Mononuclear cell (primary cell): Measurements from ENCODE around the gene CNOT10. TPM values are rescaled to one million over a fixed set of nuclear protein-coding genes. Genes with fewer than 3 reads are reported as not detected.
A peak's percentile ranks its signal among the peaks of the same experiment; 100 is the strongest.

Source experiments
- H3K27me3 ChIP-seq: 2 replicates; pipeline ENCODE4 v1.6.0; 2011; ENCODE audit warnings: low read length, control low read depth; ENCODE audit not compliant: insufficient read depth
- H3K4me1 ChIP-seq: 2 replicates; pipeline ENCODE4 v1.5.1; 2011; ENCODE audit warnings: mild to moderate bottlenecking, low read length, control low read depth; ENCODE audit not compliant: insufficient read depth
- H3K4me3 ChIP-seq: 2 replicates; pipeline ENCODE4 v1.5.1; 2011; ENCODE audit warnings: mild to moderate bottlenecking, low read length, moderate library complexity
- H3K9me3 ChIP-seq: 2 replicates; pipeline ENCODE4 v1.5.1; 2011; ENCODE audit warnings: low read depth, mild to moderate bottlenecking, control low read depth, low read length
- total RNA-seq: library from RNA; depleted of rRNA; stranded (reverse); fragments of >200 nt; gene quantifications from one replicate; pipeline ENCODE4 v1.2.3, GENCODE V29; 2012

The CNOT10 gene
- total RNA-seq, 1 donor = 33.1 TPM

DNA sequence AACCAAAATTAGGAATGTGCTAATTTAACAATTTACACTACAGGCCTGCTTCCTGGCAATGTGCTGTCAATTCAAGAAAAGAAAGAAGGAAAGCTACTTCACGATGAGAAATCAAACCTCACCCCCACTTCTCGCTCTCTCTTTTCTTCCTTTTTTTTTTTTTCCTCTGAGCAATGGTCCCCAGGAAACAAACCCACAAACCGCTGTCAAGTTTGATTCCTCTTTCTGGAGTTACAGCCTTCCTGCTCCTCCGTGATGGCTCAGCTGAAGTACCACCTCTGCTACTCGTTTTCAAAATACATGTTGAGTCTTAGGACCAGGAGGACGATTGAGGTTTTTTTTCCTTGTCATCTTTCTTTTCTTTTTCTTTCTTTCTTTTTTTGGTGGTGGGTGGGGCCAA lies 129.4 kb downstream of the CNOT10 start:
- Histone ChIP-seq H3K9me3 (no peaks in the 10 kb centered on the region), H3K4me1 (peaks cover 51% of the 10 kb centered on the region), H3K4me3 (no peak overlapping the region), H3K27me3 (peaks cover 27% of the 10 kb centered on the region)

GRCh38 chr3:32815841-32816438 lies 131.0 kb downstream of the CNOT10 start:
- peaks cover 43% of the 10 kb centered on the region for H3K27me3 ChIP-seq
- peaks cover 51% of the 10 kb centered on the region for H3K4me1 ChIP-seq
- no peak overlapping the region for H3K4me3 ChIP-seq
- H3K9me3 ChIP-seq = no peaks in the 10 kb centered on the region

DNA sequence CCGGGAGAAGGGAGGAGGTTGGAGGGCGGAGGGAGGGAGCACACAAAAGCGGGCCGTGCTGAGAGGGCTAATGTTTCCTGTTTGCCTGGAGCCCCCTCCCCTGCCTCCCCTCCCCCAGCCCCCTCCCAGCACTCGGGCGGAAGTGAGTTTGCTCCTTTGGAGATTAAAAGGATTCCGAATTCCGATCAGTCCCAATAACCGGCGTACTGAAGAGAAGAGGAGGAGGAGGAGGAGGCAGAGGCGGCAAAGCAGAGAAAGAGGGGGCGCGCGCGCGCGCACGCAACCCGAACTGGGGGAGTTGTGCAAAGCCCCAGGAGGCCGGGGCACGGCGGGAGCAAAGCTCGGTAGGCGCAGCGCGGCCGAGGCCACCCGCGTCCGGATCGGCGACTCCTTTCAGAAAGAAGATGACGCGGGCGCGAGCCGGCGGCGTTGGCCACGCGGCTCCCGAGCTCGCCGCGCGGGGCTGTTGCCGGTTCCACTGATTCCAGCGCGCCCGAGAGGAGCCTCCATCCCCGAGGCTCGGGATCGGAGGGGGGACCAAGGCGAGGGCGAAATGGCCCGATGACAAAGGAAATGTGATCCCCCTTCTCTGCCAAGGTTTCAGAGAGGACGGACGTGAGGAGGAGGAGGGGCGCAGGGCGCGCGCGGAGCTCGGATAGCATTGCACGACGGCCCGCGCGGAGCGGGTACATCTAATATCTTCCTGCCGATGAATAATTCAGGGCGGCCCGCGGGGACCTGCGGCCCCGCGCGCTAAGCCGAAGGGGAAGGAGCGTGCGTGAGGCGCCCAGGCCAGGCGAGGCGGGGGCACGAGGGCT lies 131.7 kb downstream of the CNOT10 start:
- Histone ChIP-seq H3K4me3 (peak overlapping the region; percentile 28), H3K4me1 (peaks cover 51% of the 10 kb centered on the region), H3K27me3 (peaks cover 47% of the 10 kb centered on the region)

GRCh38 chr3:32817257-32817557 lies 132.2 kb downstream of the CNOT10 start:
- peaks cover 51% of the 10 kb centered on the region for H3K4me1 ChIP-seq
- H3K4me3 ChIP-seq = peak overlapping the region; percentile 28
- no peaks in the 10 kb centered on the region for H3K9me3 ChIP-seq
- peaks cover 47% of the 10 kb centered on the region for H3K27me3 ChIP-seq

More for the DNA sequence above, 131.7 kb downstream of the CNOT10 start:
- H3K9me3 ChIP-seq = no peaks in the 10 kb centered on the region

DNA sequence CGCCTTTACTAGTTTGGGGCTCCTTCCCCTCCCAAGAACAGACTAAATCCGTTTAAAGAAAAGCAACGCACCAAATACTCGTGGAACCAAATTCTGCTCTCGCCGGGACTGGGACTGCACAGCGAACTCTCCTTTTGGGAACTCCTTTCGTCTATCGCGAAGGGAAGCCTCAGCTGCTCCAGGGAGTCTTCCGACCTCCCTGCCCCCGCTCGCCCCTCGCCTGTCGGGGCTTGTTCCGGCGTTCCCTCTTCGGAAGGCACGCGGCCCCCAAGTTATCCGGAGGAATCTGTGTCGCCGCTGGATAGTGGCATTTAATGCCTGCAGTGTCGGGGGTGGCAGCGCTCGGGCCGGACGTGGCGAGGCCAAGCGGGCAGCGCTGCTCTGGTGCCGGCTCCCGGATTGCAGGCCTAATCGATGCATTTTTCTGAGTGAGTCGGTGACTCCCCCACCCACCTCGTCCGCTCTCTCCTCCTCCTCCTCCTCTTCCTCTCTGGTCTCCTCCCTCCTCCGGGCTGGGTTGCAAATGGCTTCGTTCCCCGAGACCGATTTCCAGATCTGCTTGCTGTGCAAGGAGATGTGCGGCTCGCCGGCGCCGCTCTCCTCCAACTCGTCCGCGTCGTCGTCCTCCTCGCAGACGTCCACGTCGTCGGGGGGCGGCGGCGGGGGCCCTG lies 132.7 kb downstream of the CNOT10 start, which contains the start of gene TRIM71:
Gene TRIM71, plus strand, starts transcription at position 440 of the 671 bp plus-strand sequence. Its CDS starts 84 bp downstream, at position 524.
- H3K4me3 ChIP-seq = peak within 1 kb of the TSS; percentile 28
- H3K27me3 ChIP-seq = peaks cover 47% of the 10 kb centered on the region

GRCh38 chr3:32818229-32818969 lies 133.4 kb downstream of the CNOT10 start:
- peaks cover 47% of the 10 kb centered on the region for H3K27me3 ChIP-seq
- no peak overlapping the region for H3K4me3 ChIP-seq
- H3K9me3 ChIP-seq = no peaks in the 10 kb centered on the region
- H3K4me1 ChIP-seq = peaks cover 47% of the 10 kb centered on the region

More for the DNA sequence above, 132.7 kb downstream of the CNOT10 start, which contains the start of gene TRIM71:
- peaks cover 51% of the 10 kb centered on the region for H3K4me1 ChIP-seq
- no peaks in the 10 kb centered on the region for H3K9me3 ChIP-seq

GRCh38 chr3:32818970-32819511 lies 134.1 kb downstream of the CNOT10 start:
- Histone ChIP-seq H3K4me1 (peaks cover 41% of the 10 kb centered on the region), H3K9me3 (no peaks in the 10 kb centered on the region), H3K27me3 (peaks cover 47% of the 10 kb centered on the region), H3K4me3 (no peak overlapping the region)

GRCh38 chr3:32819551-32820348 lies 134.8 kb downstream of the CNOT10 start:
- Histone ChIP-seq H3K27me3 (peaks cover 47% of the 10 kb centered on the region), H3K9me3 (no peaks in the 10 kb centered on the region), H3K4me3 (no peak overlapping the region), H3K4me1 (peaks cover 33% of the 10 kb centered on the region)

DNA sequence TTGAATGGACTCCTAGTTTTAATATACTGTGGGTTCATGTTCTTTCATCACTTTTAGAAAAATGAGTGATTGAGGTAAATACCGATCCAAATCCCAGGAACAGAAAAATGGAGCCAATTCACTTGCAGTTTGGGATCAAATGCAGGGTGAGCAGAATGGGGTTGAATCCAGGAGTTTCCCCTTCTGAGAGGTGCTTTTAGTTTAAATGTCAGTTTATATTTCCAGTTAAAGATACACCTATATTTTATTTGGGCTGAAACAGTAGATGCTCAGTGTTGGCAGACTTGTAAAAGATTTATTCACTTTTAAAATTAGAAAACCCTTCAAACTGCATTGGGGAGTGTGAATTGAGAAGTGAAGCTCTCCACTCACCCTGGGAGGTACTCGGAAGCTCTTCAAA lies 135.4 kb downstream of the CNOT10 start:
- no peaks in the 10 kb centered on the region for H3K9me3 ChIP-seq
- peaks cover 27% of the 10 kb centered on the region for H3K4me1 ChIP-seq
- peaks cover 43% of the 10 kb centered on the region for H3K27me3 ChIP-seq
- no peak overlapping the region for H3K4me3 ChIP-seq

- Histone ChIP-seq H3K27me3 (peaks cover 36% of the 10 kb centered on the region), H3K4me1 (peaks cover 20% of the 10 kb centered on the region), H3K9me3 (no peaks in the 10 kb centered on the region), H3K4me3 (no peak overlapping the region)
Observed at GRCh38 chr3:32820971-32821685, 136.1 kb downstream of the CNOT10 start.

- H3K9me3 ChIP-seq = no peaks in the 10 kb centered on the region
- peaks cover 17% of the 10 kb centered on the region for H3K4me1 ChIP-seq
- H3K4me3 ChIP-seq = no peak overlapping the region
- H3K27me3 ChIP-seq = peaks cover 36% of the 10 kb centered on the region
Observed at GRCh38 chr3:32821686-32822296, 136.8 kb downstream of the CNOT10 start.

- Histone ChIP-seq H3K4me3 (no peak overlapping the region), H3K4me1 (peaks cover 6% of the 10 kb centered on the region), H3K27me3 (peaks cover 30% of the 10 kb centered on the region), H3K9me3 (no peaks in the 10 kb centered on the region)
Observed at GRCh38 chr3:32822609-32823498, 137.9 kb downstream of the CNOT10 start.
